ENCODE data around the gene PTPRM. TPM values are rescaled to one million over a fixed set of nuclear protein-coding genes. Genes with fewer than 3 reads are reported as not detected.

The PTPRM gene
- total and polyA plus RNA-seq, 2 of the 8 experiments (the other 6 are each of a cell fraction or from before 2014, with no cell fraction given) = 4.1 to 7.0 TPM

- H3K56ac ChIP-seq (replicated peaks; ENCODE audit: insufficient read length, low read depth, low read length) = no peak overlapping the region
- no peak overlapping the region for H3K4me3 ChIP-seq (ENCODE audit: extremely low read depth in 1 of 4, insufficient read depth in 2 of 4, low read depth in 3 of 4, low read length in 4 of 4)
- no peak overlapping the region for H2AFZ ChIP-seq (ENCODE audit: low read length)
- H3K14ac ChIP-seq (ENCODE audit: insufficient read length) = no peak overlapping the region
- H4K5ac ChIP-seq (ENCODE audit: insufficient read length, low read depth, low read length) = no peak overlapping the region
- H3K4me1 ChIP-seq (replicated peaks in 1 of 4; ENCODE audit: control insufficient read depth in 3 of 4, insufficient read depth in 4 of 4, low read length in 3 of 4) = peaks cover 4 to 21% (median 10%) of the 10 kb centered on the region in 4 experiments
- H3K79me2 ChIP-seq (ENCODE audit: control insufficient read depth in 1 of 2, insufficient read depth in 2 of 2, low read length in 2 of 2) = no peaks in the 10 kb centered on the region
- H3K4ac ChIP-seq (replicated peaks; ENCODE audit: insufficient read length, low read depth, low read length) = no peak overlapping the region
- no peaks in the 10 kb centered on the region for H4K20me1 ChIP-seq (replicated peaks in 1 of 2; ENCODE audit: control insufficient read depth in 1 of 2, insufficient read depth in 2 of 2, low read length in 2 of 2)
- H2BK5ac ChIP-seq (ENCODE audit: low read depth, low read length) = no peak overlapping the region
- DNase-seq (ENCODE audit: low read depth in 1 of 2, low spot score in 2 of 2) = no peak
- no peak overlapping the region for H3K23ac ChIP-seq (ENCODE audit: insufficient read length)
- H3K23me2 ChIP-seq (ENCODE audit: low read depth, low read length) = no peaks in the 10 kb centered on the region
- no peak overlapping the region for H2BK20ac ChIP-seq (ENCODE audit: low read length)
- no peak overlapping the region for H4K8ac ChIP-seq (ENCODE audit: extremely low read depth, insufficient read depth, low read length)
- no peak overlapping the region for H3K27ac ChIP-seq (ENCODE audit: low read depth, low read length)
- H3K27me3 ChIP-seq (replicated peaks in 1 of 4; ENCODE audit: control insufficient read depth in 3 of 4, extremely low read depth in 1 of 4, insufficient read depth in 3 of 4, low read length in 3 of 4) = no peaks in the 10 kb centered on the region
- H4K91ac ChIP-seq (replicated peaks; ENCODE audit: insufficient read length, low read length) = no peak overlapping the region
- H3K79me1 ChIP-seq (ENCODE audit: low read depth, low read length) = no peaks in the 10 kb centered on the region
- H3K9me3 ChIP-seq (ENCODE audit: insufficient read depth in 2 of 2, low read depth in 1 of 2, low read length in 1 of 2) = no peaks in the 10 kb centered on the region
- no peak overlapping the region for H2BK15ac ChIP-seq (ENCODE audit: low read length)
- 52% methylated on average over 2 of the region's 2 CpGs; no CpG with 5 or more reads in 1 of the 2 experiments for WGBS, 2 experiments (ENCODE audit: extremely low coverage in 1 of 2, insufficient coverage in 1 of 2, insufficient read length in 1 of 2, insufficient replicate concordance in 2 of 2, low coverage in 1 of 2, low lambda C conversion rate in 2 of 2, missing lambda C conversion rate in 1 of 2)
- CTCF ChIA-PET (ENCODE audit: partially characterized antibody) = interaction anchor here (0.6 to 1.0 kb wide), 2 partner anchors 11 to 44 kb away, joined by 3 read pairs; no protein-coding TSS in a partner anchor
- H3K9ac ChIP-seq (replicated peaks in 1 of 4; ENCODE audit: extremely low read depth in 1 of 4, low read depth in 3 of 4, low read length in 3 of 4) = no peak overlapping the region
- H3K36me3 ChIP-seq (ENCODE audit: control insufficient read depth in 2 of 4, insufficient read depth in 4 of 4, low read length in 3 of 4) = no peaks in the 10 kb centered on the region
- H3K18ac ChIP-seq (ENCODE audit: extremely low read depth, low read length) = no peak overlapping the region
- H3K4me2 ChIP-seq (ENCODE audit: insufficient read depth in 1 of 2, low read depth in 2 of 2, low read length in 2 of 2) = no peak overlapping the region
- POLR2A ChIA-PET (ENCODE audit: partially characterized antibody) = no interaction called here
- no peak overlapping the region for H2BK120ac ChIP-seq (replicated peaks; ENCODE audit: low read depth, low read length)
- H2BK12ac ChIP-seq (ENCODE audit: low read depth, low read length) = no peak overlapping the region
- peak; percentile 39 for FAIRE-seq
- H2AK5ac ChIP-seq (ENCODE audit: low read depth, low read length) = no peak overlapping the region
- TF ChIP-seq BRCA1 (IDR thresholded peaks at IDR 0.05; ENCODE audit: low read depth, low read length) (no peak), SIN3A (conservative IDR thresholded peaks at IDR 0.05 in 1 of 2, IDR thresholded peaks at IDR 0.05 in 1 of 2; ENCODE audit: low read depth in 1 of 2, low read length in 2 of 2) (no peak), SIRT6 (IDR thresholded peaks at IDR 0.05; ENCODE audit: low read length) (no peak), SP4 (IDR thresholded peaks at IDR 0.05; ENCODE audit: low read length) (no peak), RNF2 (IDR thresholded peaks at IDR 0.05; ENCODE audit: borderline replicate concordance, low read depth, low read length, missing control alignments, poor library complexity, severe bottlenecking) (no peak), CHD1 (IDR thresholded peaks at IDR 0.05; ENCODE audit: low read depth, low read length) (no peak), RBBP5 (IDR thresholded peaks at IDR 0.05; ENCODE audit: borderline replicate concordance, low read depth, low read length) (no peak), SUZ12 (IDR thresholded peaks at IDR 0.05; ENCODE audit: low read length) (no peak), ATF3 (IDR thresholded peaks at IDR 0.05; ENCODE audit: insufficient read depth, low read depth, low read length) (no peak), USF2 (IDR thresholded peaks at IDR 0.05; ENCODE audit: low read length) (no peak), HDAC6 (IDR thresholded peaks at IDR 0.05; ENCODE audit: low read depth, low read length) (no peak), TEAD4 (IDR thresholded peaks at IDR 0.05; ENCODE audit: low read depth, low read length) (no peak), CREB1 (IDR thresholded peaks at IDR 0.05) (no peak)
Measured at GRCh38 chr18:8215741-8216140, 648.6 kb downstream of the PTPRM start.
